ENCODE measurements around the gene ZMYND11.
A peak's percentile ranks its signal among the peaks of the same experiment; 100 is the strongest.

The ZMYND11 gene

GRCh38 chr10:200405-200804 is 65.2 kb downstream of the ZMYND11 start:
- DNase-seq: no peak

GRCh38 chr10:201328-201771 is 66.1 kb downstream of the ZMYND11 start:
- no peak for DNase-seq

- DNase-seq: no peak
These were observed 73.4 kb downstream of the ZMYND11 start for GRCh38 chr10:208616-209015.

- no peak for DNase-seq
These were observed 74.1 kb downstream of the ZMYND11 start for GRCh38 chr10:209357-209756.

- DNase-seq: no peak
These were observed 75.0 kb downstream of the ZMYND11 start for GRCh38 chr10:210297-210696.

GRCh38 chr10:215444-215843 is 80.2 kb downstream of the ZMYND11 start:
- DNase-seq: no peak

- DNase-seq: no peak
These were observed 83.5 kb downstream of the ZMYND11 start for GRCh38 chr10:218798-219197.

GRCh38 chr10:219731-220472 is 84.6 kb downstream of the ZMYND11 start:
- no peak for DNase-seq

GRCh38 chr10:224571-224970 is 89.3 kb downstream of the ZMYND11 start:
- no peak for DNase-seq

GRCh38 chr10:226018-226417 is 90.8 kb downstream of the ZMYND11 start:
- no peak for DNase-seq

- peak; percentile 15 to 17 for DNase-seq
These were observed 91.8 kb downstream of the ZMYND11 start for GRCh38 chr10:227014-227413.

- DNase-seq: no peak
These were observed 93.1 kb downstream of the ZMYND11 start for GRCh38 chr10:228366-228765.

- no peak for DNase-seq
These were observed 95.5 kb downstream of the ZMYND11 start for GRCh38 chr10:230758-231157.

- DNase-seq: no peak
These were observed 96.8 kb downstream of the ZMYND11 start for GRCh38 chr10:232061-232460.

- no peak for DNase-seq
These were observed 97.6 kb downstream of the ZMYND11 start for GRCh38 chr10:232878-233277.

GRCh38 chr10:234708-235406 is 99.6 kb downstream of the ZMYND11 start:
- no peak for DNase-seq

GRCh38 chr10:235915-236314 is 100.7 kb downstream of the ZMYND11 start:
- DNase-seq: no peak

- no peak for DNase-seq
These were observed 103.9 kb downstream of the ZMYND11 start for GRCh38 chr10:239109-239508.

GRCh38 chr10:241451-241850 is 106.2 kb downstream of the ZMYND11 start:
- no peak for DNase-seq

GRCh38 chr10:241966-242643 is 106.8 kb downstream of the ZMYND11 start:
- DNase-seq: no peak

GRCh38 chr10:244227-244626 is 109.0 kb downstream of the ZMYND11 start:
- DNase-seq: no peak

GRCh38 chr10:246431-246830 is 111.2 kb downstream of the ZMYND11 start:
- no peak for DNase-seq

- no peak for DNase-seq
These were observed 112.2 kb downstream of the ZMYND11 start for GRCh38 chr10:247480-247879.

GRCh38 chr10:248307-248706 is 113.1 kb downstream of the ZMYND11 start:
- DNase-seq: no peak

Data from inflammatory macrophage (primary cell).